ENCODE data around the gene DEUP1.

GRCh38 chr11:93467054-93467453 lies 136.5 kb downstream of the DEUP1 start:
- TF ChIP-seq EZH2 (IDR thresholded peaks at IDR 0.05; ENCODE audit: insufficient read depth, poor library complexity, severe bottlenecking): no peak
- TF ChIP-seq EZH2phosphoT487 (IDR thresholded peaks at IDR 0.05; ENCODE audit: insufficient read depth, low read depth): no peak
